ENCODE results near the gene TGM2.

GRCh38 chr20:38132910-38133501 lies 32.1 kb downstream of the TGM2 start:
- TF ChIP-seq CTCF (IDR thresholded peaks at IDR 0.05; ENCODE audit: low read length) = no peak
- no peak for TF ChIP-seq EZH2 (optimal IDR thresholded peaks at IDR 0.05; ENCODE audit: low read depth, low read length)
- TF ChIP-seq EZH2phosphoT487 (IDR thresholded peaks at IDR 0.05; ENCODE audit: low read length) = no peak
